PFSK-1 (cell line): ENCODE results near the gene IFT25.

Experiments
- FOXP2 ChIP-seq: optimal IDR thresholded peaks from 2 replicates; pipeline ENCODE3; 2011; ENCODE audit warnings: borderline replicate concordance, control low read depth, inconsistent platforms; ENCODE audit not compliant: insufficient read depth; ENCODE audit errors: extremely low read length, extremely low read depth
- POLR2AphosphoS5 ChIP-seq: IDR thresholded peaks from 2 replicates; pipeline ENCODE4 v1.6.1; 2012; ENCODE audit warnings: low read depth, mild to moderate bottlenecking, control low read depth, low read length, moderate library complexity
- SIN3A ChIP-seq: IDR thresholded peaks from 2 replicates; pipeline ENCODE4 v1.6.1; 2012; ENCODE audit warnings: mild to moderate bottlenecking, low read length, moderate library complexity, borderline replicate concordance; ENCODE audit not compliant: insufficient read depth
- TAF1 ChIP-seq: IDR thresholded peaks from 2 replicates; pipeline ENCODE4 v1.6.1; 2012; ENCODE audit warnings: low read length, control low read depth, borderline replicate concordance; ENCODE audit not compliant: insufficient read depth
- TF ChIP-seq, protein P1 (sequence below), 2 experiments: IDR thresholded peaks; 2 replicates each; pipeline versions ENCODE4 v1.6.1 to v1.8.0; 2011 to 2012; ENCODE audit warnings: low read depth in 2 of 2, low read length in 2 of 2, control low read depth in 1 of 2, inconsistent platforms in 1 of 2, mild to moderate bottlenecking in 1 of 2, moderate library complexity in 1 of 2; ENCODE audit not compliant: insufficient read depth in 1 of 2

IFT25 gene

DNA sequence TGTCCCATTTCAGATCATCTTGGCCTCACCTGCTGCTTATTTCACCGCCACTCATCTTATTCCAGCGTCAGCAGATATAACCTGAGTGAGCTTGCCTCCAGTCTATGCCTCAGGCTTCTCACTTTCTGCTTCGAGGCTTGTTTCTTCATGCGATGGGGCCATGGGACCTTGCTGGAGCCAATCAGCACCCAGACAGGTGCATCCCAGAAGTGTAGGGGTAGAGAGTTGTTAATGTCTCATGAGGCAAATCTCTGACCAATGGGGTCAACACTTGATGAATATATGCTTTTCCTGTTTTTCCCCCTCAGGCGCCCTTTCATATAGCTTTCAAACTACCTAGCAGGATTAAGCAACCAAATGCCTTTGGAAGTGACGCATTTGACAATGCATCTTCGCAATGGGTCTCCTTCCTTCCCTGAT is 55.0 kb downstream of the IFT25 start:
- TF ChIP-seq, protein P1, sequence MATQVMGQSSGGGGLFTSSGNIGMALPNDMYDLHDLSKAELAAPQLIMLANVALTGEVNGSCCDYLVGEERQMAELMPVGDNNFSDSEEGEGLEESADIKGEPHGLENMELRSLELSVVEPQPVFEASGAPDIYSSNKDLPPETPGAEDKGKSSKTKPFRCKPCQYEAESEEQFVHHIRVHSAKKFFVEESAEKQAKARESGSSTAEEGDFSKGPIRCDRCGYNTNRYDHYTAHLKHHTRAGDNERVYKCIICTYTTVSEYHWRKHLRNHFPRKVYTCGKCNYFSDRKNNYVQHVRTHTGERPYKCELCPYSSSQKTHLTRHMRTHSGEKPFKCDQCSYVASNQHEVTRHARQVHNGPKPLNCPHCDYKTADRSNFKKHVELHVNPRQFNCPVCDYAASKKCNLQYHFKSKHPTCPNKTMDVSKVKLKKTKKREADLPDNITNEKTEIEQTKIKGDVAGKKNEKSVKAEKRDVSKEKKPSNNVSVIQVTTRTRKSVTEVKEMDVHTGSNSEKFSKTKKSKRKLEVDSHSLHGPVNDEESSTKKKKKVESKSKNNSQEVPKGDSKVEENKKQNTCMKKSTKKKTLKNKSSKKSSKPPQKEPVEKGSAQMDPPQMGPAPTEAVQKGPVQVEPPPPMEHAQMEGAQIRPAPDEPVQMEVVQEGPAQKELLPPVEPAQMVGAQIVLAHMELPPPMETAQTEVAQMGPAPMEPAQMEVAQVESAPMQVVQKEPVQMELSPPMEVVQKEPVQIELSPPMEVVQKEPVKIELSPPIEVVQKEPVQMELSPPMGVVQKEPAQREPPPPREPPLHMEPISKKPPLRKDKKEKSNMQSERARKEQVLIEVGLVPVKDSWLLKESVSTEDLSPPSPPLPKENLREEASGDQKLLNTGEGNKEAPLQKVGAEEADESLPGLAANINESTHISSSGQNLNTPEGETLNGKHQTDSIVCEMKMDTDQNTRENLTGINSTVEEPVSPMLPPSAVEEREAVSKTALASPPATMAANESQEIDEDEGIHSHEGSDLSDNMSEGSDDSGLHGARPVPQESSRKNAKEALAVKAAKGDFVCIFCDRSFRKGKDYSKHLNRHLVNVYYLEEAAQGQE (IDR thresholded peaks at IDR 0.05; ENCODE audit: insufficient read depth in 1 of 2, low read depth in 2 of 2, low read length in 2 of 2) = no peak
- TF ChIP-seq TAF1 (no peak), SIN3A (no peak), POLR2AphosphoS5 (no peak), FOXP2 (no peak)

DNA sequence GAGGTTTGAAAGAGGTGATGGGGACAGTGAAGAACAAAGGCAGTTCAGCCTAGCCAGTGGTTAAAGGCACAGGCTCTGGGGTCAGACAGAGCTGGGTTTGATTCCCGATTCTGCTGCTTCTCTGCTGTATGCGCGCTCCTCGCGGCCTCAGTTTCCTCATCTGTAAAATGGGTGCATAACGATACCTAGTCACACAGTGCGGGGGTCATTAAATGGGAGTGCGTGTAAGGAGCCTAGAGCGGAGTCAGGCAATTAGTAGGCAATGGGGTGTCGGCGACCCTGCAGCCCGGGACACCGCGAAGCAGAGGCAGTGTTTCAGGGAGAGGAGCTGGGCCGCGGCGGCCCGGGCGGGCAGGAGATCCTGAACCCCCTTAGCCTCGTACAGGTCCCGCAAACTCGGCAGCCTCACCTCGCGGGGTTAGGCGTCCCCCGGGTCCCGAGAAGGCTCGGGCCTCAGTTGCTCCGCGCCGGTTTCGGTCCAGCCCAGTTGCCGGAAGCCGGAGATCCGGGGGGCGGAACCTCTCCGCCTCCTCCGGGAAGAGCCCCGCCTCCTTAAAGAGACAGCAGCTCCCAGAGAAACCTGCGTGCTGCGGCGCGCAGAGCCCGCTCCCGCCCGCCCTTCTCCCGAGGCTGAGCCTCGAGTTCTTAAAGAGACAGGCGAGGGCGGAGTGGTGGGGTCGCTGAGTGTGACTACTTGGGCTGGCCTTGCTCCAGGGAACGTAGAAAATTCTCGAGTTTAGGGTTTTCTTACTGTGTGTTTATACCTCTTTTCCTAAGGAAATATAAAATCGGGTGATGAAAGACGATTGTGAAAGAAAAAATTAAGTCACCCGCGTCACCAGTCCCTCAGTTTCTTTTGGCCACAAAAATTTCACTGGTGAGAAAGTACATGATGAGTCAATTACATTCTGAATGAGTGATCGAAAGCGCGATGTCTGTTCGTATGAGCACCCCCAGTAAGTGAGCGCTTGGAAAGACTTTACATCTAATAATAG is 55.9 kb downstream of the IFT25 start, which contains the start of gene YIPF1:
Gene YIPF1 (minus strand): TSS at position 494 of the 995 bp plus-strand sequence. CDS start 860 bp downstream, outside the sequence.
- TF ChIP-seq, protein P1 (IDR thresholded peaks at IDR 0.05; ENCODE audit: insufficient read depth in 1 of 2, low read depth in 2 of 2, low read length in 2 of 2) = no peak
- TF ChIP-seq SIN3A (no peak), POLR2AphosphoS5 (no peak; the same call in 1 of the 2 replicates), TAF1 (no peak; the same call in 1 of the 2 replicates), FOXP2 (no peak)

DNA sequence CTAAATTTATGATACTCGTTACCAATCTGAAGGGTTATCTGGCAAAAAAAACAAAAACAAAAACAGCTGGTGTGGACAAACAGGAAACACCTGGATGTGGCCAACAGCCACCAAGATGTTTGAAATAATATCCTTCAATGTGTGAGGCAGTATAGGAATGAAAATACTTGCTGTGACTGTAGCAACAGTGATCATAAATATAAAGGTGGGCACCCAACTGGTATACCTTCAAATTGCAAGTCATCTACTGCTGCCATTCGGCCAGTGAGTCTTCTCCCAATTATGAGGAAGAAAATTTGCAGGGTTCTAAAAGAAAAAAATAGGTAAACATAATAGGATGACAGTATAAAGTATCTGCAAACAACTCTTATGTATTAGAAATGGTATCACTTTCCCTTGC is 56.8 kb downstream of the IFT25 start:
- TF ChIP-seq POLR2AphosphoS5 (no peak), TAF1 (no peak), SIN3A (no peak), FOXP2 (no peak)
- TF ChIP-seq, protein P1 (IDR thresholded peaks at IDR 0.05; ENCODE audit: insufficient read depth in 1 of 2, low read depth in 2 of 2, low read length in 2 of 2) = no peak

DNA sequence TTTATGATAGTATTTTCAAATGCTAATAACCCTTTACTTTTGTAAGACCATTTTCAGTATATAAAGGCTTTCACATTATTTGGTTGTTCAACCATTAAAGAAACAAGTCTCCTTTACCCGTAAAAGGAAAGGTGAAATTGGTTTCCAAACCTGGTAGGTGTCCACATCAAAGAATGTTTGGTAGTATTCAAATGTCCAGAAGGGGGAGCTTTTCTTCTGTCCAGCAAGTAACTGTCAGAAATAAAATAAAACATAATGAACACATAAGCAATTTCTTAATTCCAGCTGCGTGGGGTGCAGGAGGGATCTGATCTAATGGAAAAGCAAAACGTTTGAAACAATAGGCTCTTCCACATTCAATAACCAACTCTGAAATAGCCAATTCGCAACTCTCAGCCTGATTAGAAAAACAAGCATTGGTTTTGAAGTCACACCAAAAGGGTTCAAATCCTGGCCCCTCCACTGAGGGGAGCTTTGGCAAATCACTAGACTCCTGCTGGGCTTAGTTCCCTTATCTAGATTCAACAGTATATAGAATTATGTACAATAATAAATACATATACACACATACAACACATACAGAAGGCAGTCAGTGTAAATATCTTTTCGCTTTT is 66.9 kb downstream of the IFT25 start:
- no peak for TF ChIP-seq SIN3A
- TF ChIP-seq, protein P1 (IDR thresholded peaks at IDR 0.05; ENCODE audit: insufficient read depth in 1 of 2, low read depth in 2 of 2, low read length in 2 of 2) = no peak
- no peak for TF ChIP-seq FOXP2
- TF ChIP-seq POLR2AphosphoS5 = no peak
- no peak for TF ChIP-seq TAF1
